ENCODE data around the gene ARPC5L.

The ARPC5L gene

DNA sequence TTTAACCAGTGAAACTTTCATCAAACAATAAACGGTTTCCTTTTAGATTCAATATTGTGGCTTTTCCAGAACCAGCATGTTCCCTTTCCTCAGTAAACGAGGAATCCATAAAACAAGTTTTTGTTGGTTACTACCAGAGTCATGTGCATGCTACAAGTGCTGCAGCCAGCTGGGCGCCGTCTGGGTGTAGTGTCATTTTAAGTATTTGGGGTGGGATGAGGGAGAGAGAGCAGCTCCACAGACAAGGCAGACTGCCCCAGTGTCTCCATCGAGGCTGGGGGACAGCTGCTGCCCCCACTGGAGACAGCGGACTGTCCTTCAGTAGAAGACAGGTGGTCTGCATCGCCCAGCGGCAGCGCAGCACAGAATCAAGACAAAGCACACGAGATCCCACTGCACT is 17.3 kb downstream of the ARPC5L start:
- ATAC-seq (replicated peaks), result no peak
- DNase-seq, result no peak
- peaks cover 61% of the 10 kb centered on the region for H3K36me3 Mint-ChIP-seq (ENCODE audit: insufficient read depth)
- H3K4me3 Mint-ChIP-seq, result no peak overlapping the region
- H3K27ac Mint-ChIP-seq, result peak overlapping the region; percentile 60 to 63
- no peaks in the 10 kb centered on the region for H3K27me3 Mint-ChIP-seq
- H3K9me3 Mint-ChIP-seq, result no peaks in the 10 kb centered on the region
- peaks cover 18 to 29% of the 10 kb centered on the region in 2 donors for H3K4me1 Mint-ChIP-seq (ENCODE audit: low read depth in 2 of 2)

DNA sequence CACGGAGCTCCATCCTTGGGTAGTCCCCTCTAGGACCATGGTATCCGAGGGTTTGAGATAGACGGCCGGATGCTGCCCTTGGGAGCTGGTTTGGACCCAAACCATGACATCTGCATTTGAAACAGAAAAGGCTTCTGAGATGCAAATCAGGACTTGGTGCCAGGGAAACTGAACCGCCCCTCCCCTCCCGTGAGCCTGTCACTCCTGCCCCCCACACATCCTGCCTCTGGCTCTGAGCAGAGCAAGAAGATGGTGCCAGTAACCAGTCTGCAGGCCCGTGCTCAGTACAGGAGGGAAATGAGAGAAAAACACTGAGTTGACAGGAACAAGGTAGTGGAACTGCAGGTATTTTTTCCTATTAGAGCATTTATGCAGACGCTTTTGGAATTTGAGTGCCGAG is 18.6 kb downstream of the ARPC5L start:
- H3K27me3 Mint-ChIP-seq, result no peaks in the 10 kb centered on the region
- no peak overlapping the region for H3K4me3 Mint-ChIP-seq
- no peak for DNase-seq
- ATAC-seq (replicated peaks), result peak; percentile 40
- H3K36me3 Mint-ChIP-seq (ENCODE audit: insufficient read depth), result peaks cover 52% of the 10 kb centered on the region
- H3K4me1 Mint-ChIP-seq (ENCODE audit: low read depth in 2 of 2), result peaks cover 9 to 25% of the 10 kb centered on the region in 2 donors
- H3K27ac Mint-ChIP-seq, result peak overlapping the region in 1 of 2 donors; percentile 63
- no peaks in the 10 kb centered on the region for H3K9me3 Mint-ChIP-seq

DNA sequence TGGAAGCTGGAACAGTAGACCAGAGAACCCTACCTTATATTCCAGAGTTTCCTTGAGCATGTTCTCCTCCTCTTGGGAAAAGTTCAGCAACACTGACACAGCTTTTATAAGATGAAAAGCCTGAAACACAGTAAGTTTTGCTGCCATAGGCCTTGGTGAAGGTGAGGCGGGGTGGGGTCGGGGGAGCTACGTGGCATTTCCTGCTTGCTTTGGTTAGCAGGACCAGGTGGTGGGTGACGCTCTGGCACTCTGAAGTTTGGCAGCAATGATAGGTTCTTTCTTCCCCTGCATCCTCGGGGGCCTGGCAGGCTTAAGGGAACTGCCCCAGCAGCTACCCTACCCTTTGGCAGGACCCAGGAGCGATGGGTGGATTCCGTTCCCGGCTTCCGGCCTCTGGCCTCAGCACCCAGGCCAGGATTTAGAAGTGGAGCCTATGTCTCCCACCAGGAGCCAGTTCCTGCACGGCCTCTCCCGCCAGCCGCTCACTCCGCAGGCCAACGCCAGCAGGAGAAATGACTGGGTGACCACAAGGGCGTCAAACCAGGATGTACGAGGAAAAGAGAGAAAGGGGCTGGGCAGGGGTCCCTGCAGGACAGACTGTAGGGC is 19.3 kb downstream of the ARPC5L start:
- no peak for DNase-seq
- peaks cover 9 to 25% of the 10 kb centered on the region in 2 donors for H3K4me1 Mint-ChIP-seq (ENCODE audit: low read depth in 2 of 2)
- H3K9me3 Mint-ChIP-seq, result no peaks in the 10 kb centered on the region
- peaks cover 48% of the 10 kb centered on the region for H3K36me3 Mint-ChIP-seq (ENCODE audit: insufficient read depth)
- no peak overlapping the region for H3K4me3 Mint-ChIP-seq
- no peaks in the 10 kb centered on the region for H3K27me3 Mint-ChIP-seq
- H3K27ac Mint-ChIP-seq, result peak overlapping the region; percentile 62 to 67
- peak; percentile 48 for ATAC-seq (replicated peaks)

DNA sequence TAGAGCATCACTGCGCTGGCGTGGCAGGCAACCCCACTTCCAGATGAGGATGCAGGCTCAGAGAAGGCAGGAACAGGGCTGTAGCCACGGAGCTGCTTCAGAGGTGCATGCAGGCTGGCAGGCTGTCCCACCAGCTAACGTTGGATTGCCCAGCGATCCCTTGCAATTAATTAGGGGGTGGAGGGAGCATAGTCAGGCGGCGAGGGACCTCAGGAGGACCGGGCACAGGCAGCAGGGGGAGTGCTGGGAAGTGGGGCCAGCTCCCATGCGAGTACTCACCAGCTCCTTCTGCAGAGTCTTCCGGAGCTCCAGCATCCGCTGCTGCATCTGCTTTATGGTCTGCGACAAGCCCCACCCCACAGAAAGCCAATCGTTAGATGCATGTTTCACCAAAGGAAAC is 20.3 kb downstream of the ARPC5L start:
- Mint-ChIP-seq H3K9me3 (no peaks in the 10 kb centered on the region), H3K4me3 (no peak overlapping the region), H3K27ac (peak overlapping the region in 1 of 2 donors; percentile 67), H3K27me3 (no peaks in the 10 kb centered on the region), H3K36me3 (ENCODE audit: insufficient read depth) (peaks cover 42% of the 10 kb centered on the region), H3K4me1 (ENCODE audit: low read depth in 2 of 2) (peaks cover 5 to 20% of the 10 kb centered on the region in 2 donors)
- no peak for DNase-seq
- no peak for ATAC-seq (replicated peaks)

DNA sequence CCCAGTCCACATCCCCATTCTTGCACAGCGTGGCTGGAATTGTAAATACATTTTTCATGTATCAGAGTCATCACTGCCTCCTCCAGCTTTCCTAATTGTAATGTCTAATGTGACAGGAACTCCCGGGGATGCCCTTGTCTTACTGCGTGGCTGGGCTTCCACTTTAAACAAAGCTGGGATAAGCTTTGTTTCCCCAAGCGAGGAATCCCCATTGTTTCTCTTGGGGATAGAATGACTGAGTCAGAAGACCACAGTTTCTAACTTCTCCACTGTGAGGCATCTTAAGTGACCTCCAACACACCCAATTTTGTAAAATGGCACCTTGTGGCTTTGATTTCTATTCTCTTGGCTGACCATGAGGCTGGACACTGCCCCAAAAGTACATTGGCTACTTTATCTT is 22.4 kb downstream of the ARPC5L start:
- Mint-ChIP-seq H3K4me3 (no peak overlapping the region), H3K4me1 (ENCODE audit: low read depth in 2 of 2) (peaks cover 2 to 8% of the 10 kb centered on the region in 2 donors), H3K9me3 (no peaks in the 10 kb centered on the region), H3K27ac (peak overlapping the region in 1 of 2 donors; percentile 57), H3K27me3 (no peaks in the 10 kb centered on the region), H3K36me3 (ENCODE audit: insufficient read depth) (peaks cover 25% of the 10 kb centered on the region)
- ATAC-seq (replicated peaks) (no peak), DNase-seq (no peak)

DNA sequence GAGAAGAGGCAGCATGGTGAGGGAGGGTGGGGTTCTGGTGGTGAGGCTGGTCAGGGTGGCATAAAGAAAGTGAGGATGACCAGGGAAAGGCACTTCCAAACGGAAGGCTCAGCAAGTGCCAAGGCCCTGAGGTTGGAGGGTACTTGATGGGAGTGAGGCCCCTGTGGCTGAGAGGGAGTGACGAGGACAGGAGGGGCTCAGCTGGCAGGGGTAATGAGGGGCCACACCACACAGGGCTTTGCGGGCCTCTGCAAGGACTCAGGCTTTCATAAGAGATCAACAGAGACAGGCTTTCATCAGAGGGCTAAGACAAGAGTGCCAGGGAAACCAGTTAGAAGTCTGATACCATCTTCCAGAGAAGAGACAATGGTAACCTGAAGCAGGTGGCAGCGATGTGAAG is 23.6 kb downstream of the ARPC5L start:
- peaks cover 20% of the 10 kb centered on the region for H3K36me3 Mint-ChIP-seq (ENCODE audit: insufficient read depth)
- no peak for DNase-seq
- H3K4me1 Mint-ChIP-seq (ENCODE audit: low read depth in 2 of 2), result peaks cover 5 to 6% of the 10 kb centered on the region in 2 donors
- H3K27ac Mint-ChIP-seq, result peak overlapping the region; percentile 0 to 27
- no peaks in the 10 kb centered on the region for H3K9me3 Mint-ChIP-seq
- H3K27me3 Mint-ChIP-seq, result no peaks in the 10 kb centered on the region
- no peak overlapping the region for H3K4me3 Mint-ChIP-seq
- no peak for ATAC-seq (replicated peaks)

DNA sequence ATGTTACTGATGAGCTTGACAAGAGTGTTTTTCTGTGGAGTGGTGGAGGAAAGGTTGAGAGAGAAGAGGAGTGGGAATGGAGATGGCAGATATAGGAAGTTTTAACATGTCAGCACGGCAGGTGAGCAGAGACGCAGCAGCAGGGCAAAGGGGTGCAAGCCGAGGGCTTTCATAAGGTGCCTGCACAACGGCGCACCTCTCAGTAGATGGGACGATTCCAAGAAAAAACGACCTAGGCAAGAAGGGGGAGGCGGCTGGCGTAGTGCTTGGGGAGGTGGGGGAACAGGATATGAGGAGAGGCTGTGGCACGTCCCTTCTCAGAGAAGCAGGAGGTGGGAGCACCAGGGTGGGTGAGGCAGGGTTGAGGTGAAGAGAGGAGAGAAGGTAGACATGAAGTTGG is 24.5 kb downstream of the ARPC5L start:
- peaks cover 24% of the 10 kb centered on the region for H3K36me3 Mint-ChIP-seq (ENCODE audit: insufficient read depth)
- peak overlapping the region in 1 of 2 donors; percentile 3 for H3K27ac Mint-ChIP-seq
- no peaks in the 10 kb centered on the region for H3K9me3 Mint-ChIP-seq
- peaks cover 4% of the 10 kb centered on the region in 2 donors for H3K4me1 Mint-ChIP-seq (ENCODE audit: low read depth in 2 of 2)
- H3K27me3 Mint-ChIP-seq, result no peaks in the 10 kb centered on the region
- H3K4me3 Mint-ChIP-seq, result no peak overlapping the region
- no peak for DNase-seq
- no peak for ATAC-seq (replicated peaks)

GRCh38 chr9:124886866-124887492 is 25.0 kb downstream of the ARPC5L start:
- no peak for DNase-seq
- Mint-ChIP-seq H3K4me3 (no peak overlapping the region), H3K4me1 (ENCODE audit: low read depth in 2 of 2) (peaks cover 0 to 4% of the 10 kb centered on the region in 2 donors), H3K9me3 (no peaks in the 10 kb centered on the region), H3K27me3 (no peaks in the 10 kb centered on the region), H3K36me3 (ENCODE audit: insufficient read depth) (peaks cover 21% of the 10 kb centered on the region), H3K27ac (peak overlapping the region in 1 of 2 donors; percentile 3)
- ATAC-seq (replicated peaks), result no peak

GRCh38 chr9:124887832-124888231 is 25.9 kb downstream of the ARPC5L start:
- DNase-seq (no peak), ATAC-seq (replicated peaks) (no peak)

DNA sequence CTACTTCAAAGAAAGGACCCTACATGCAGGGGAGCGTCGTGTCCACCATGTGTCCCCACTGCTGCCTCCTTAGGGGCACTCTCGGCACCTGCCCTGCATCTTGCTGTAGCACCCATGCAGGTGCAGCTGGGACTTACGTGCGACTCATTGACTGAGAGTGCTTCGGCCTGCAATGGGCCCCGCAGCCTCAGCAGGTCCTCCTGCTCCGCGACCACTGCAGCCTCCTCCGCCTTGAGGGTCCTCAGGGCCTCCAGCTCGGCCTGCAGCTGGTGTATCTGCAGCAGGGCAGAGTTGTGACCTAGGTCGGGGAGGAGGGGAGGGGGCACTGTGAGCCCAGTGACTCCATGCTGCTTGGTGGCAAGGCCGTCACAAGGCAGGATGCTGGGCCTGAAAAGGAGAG is 27.1 kb downstream of the ARPC5L start:
- H3K27me3 Mint-ChIP-seq, result no peaks in the 10 kb centered on the region
- no peaks in the 10 kb centered on the region for H3K9me3 Mint-ChIP-seq
- peaks cover 0 to 4% of the 10 kb centered on the region in 2 donors for H3K4me1 Mint-ChIP-seq (ENCODE audit: low read depth in 2 of 2)
- no peak for DNase-seq
- peak overlapping the region; percentile 55 to 82 for H3K27ac Mint-ChIP-seq
- no peak for ATAC-seq (replicated peaks)
- no peak overlapping the region for H3K4me3 Mint-ChIP-seq
- H3K36me3 Mint-ChIP-seq (ENCODE audit: insufficient read depth), result peaks cover 31% of the 10 kb centered on the region

More at GRCh38 chr9:124887832-124888231, 25.9 kb downstream of the ARPC5L start:
- Mint-ChIP-seq H3K27me3 (no peaks in the 10 kb centered on the region), H3K4me1 (ENCODE audit: low read depth in 2 of 2) (peaks cover 0 to 4% of the 10 kb centered on the region in 2 donors), H3K36me3 (ENCODE audit: insufficient read depth) (peaks cover 24% of the 10 kb centered on the region), H3K27ac (no peak overlapping the region), H3K4me3 (no peak overlapping the region), H3K9me3 (no peaks in the 10 kb centered on the region)

GRCh38 chr9:124890179-124890578 is 28.2 kb downstream of the ARPC5L start:
- Mint-ChIP-seq H3K4me1 (ENCODE audit: low read depth in 2 of 2) (peaks cover 7 to 9% of the 10 kb centered on the region in 2 donors), H3K9me3 (no peaks in the 10 kb centered on the region), H3K27ac (peak overlapping the region in 1 of 2 donors; percentile 60), H3K27me3 (no peaks in the 10 kb centered on the region), H3K36me3 (ENCODE audit: insufficient read depth) (peaks cover 30% of the 10 kb centered on the region), H3K4me3 (no peak overlapping the region)
- DNase-seq, result no peak
- ATAC-seq (replicated peaks), result no peak

GRCh38 chr9:124894035-124894740 is 32.3 kb downstream of the ARPC5L start:
- Mint-ChIP-seq H3K27me3 (no peaks in the 10 kb centered on the region), H3K27ac (peak overlapping the region; percentile 3 to 11)
- ATAC-seq (replicated peaks), result no peak

DNA sequence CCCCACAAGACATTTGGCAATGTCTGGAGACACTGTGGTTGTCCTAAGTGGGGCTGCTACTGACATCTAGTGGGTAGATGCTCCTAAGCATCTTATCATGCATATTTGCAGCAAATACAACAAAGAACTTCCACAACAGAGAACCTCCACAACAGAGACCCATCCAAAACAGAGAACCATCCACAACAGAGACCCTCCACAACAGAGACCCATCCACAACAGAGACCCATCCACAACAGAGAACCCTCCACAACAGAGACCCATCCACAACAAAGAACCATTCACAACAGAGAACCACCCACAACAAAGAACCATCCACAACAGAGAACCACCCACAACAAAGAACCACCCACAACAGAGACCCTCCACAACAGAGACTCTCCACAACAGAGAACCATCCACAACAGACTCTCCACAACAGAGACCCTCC is 32.8 kb downstream of the ARPC5L start:
- peak; percentile 92 for ATAC-seq (replicated peaks)
- H3K27ac Mint-ChIP-seq, result peak overlapping the region; percentile 3 to 11
- H3K9me3 Mint-ChIP-seq, result no peaks in the 10 kb centered on the region
- H3K4me1 Mint-ChIP-seq (ENCODE audit: low read depth in 2 of 2), result peaks cover 9 to 10% of the 10 kb centered on the region in 2 donors
- peaks cover 30% of the 10 kb centered on the region for H3K36me3 Mint-ChIP-seq (ENCODE audit: insufficient read depth)
- no peaks in the 10 kb centered on the region for H3K27me3 Mint-ChIP-seq
- peak; percentile 36 to 60 (median 41) for DNase-seq
- no peak overlapping the region for H3K4me3 Mint-ChIP-seq

More at GRCh38 chr9:124894035-124894740, 32.3 kb downstream of the ARPC5L start:
- Mint-ChIP-seq H3K36me3 (ENCODE audit: insufficient read depth) (peaks cover 28% of the 10 kb centered on the region), H3K4me1 (ENCODE audit: low read depth in 2 of 2) (peaks cover 10 to 12% of the 10 kb centered on the region in 2 donors), H3K4me3 (no peak overlapping the region), H3K9me3 (no peaks in the 10 kb centered on the region)
- no peak for DNase-seq

Measured in effector memory CD8-positive, alpha-beta T cell (primary cell).